GM19397 (cell line): ENCODE results near the gene ARHGAP10.

Source experiments
- ATAC-seq: cut with Tn5 transposase; IDR thresholded peaks from one replicate; pipeline ENCODE4 v1.9.1; 2021; ENCODE audit warnings: mild to moderate bottlenecking, moderate library complexity; ENCODE audit not compliant: unreplicated experiment

Gene ARHGAP10

GRCh38 chr4:148017801-148018200 lies 285.9 kb downstream of the ARHGAP10 start:
- ATAC-seq, result no peak

- no peak for ATAC-seq
Measured at GRCh38 chr4:148021686-148022085, 289.8 kb downstream of the ARHGAP10 start.

GRCh38 chr4:148022975-148023374 lies 291.1 kb downstream of the ARHGAP10 start:
- ATAC-seq, result no peak

GRCh38 chr4:148023512-148024181 lies 291.8 kb downstream of the ARHGAP10 start:
- no peak for ATAC-seq

GRCh38 chr4:148025981-148026380 lies 294.1 kb downstream of the ARHGAP10 start:
- ATAC-seq, result no peak

- no peak for ATAC-seq
Measured at GRCh38 chr4:148027201-148027600, 295.3 kb downstream of the ARHGAP10 start.

GRCh38 chr4:148029781-148030180 lies 297.9 kb downstream of the ARHGAP10 start:
- ATAC-seq, result no peak

GRCh38 chr4:148030193-148030873 lies 298.4 kb downstream of the ARHGAP10 start:
- ATAC-seq, result no peak

GRCh38 chr4:148034813-148035212 lies 302.9 kb downstream of the ARHGAP10 start:
- no peak for ATAC-seq

- ATAC-seq, result no peak
Measured at GRCh38 chr4:148041606-148042329, 309.9 kb downstream of the ARHGAP10 start.

GRCh38 chr4:148044089-148044911 lies 312.4 kb downstream of the ARHGAP10 start:
- no peak for ATAC-seq

- ATAC-seq, result peak; percentile 96
Measured at GRCh38 chr4:148044912-148045352, 313.0 kb downstream of the ARHGAP10 start.

- no peak for ATAC-seq
Measured at GRCh38 chr4:148048598-148048997, 316.7 kb downstream of the ARHGAP10 start.

GRCh38 chr4:148051403-148051802 lies 319.5 kb downstream of the ARHGAP10 start:
- ATAC-seq, result no peak

- no peak for ATAC-seq
Measured at GRCh38 chr4:148052448-148052847, 320.6 kb downstream of the ARHGAP10 start.

- ATAC-seq, result no peak
Measured at GRCh38 chr4:148053298-148054003, 321.6 kb downstream of the ARHGAP10 start.

GRCh38 chr4:148054275-148054674 lies 322.4 kb downstream of the ARHGAP10 start:
- no peak for ATAC-seq

- peak; percentile 21 for ATAC-seq
Measured at GRCh38 chr4:148055844-148056243, 324.0 kb downstream of the ARHGAP10 start.

- ATAC-seq, result peak; percentile 81
Measured at GRCh38 chr4:148056879-148057278, 325.0 kb downstream of the ARHGAP10 start.

GRCh38 chr4:148057516-148057915 lies 325.6 kb downstream of the ARHGAP10 start:
- ATAC-seq, result peak; percentile 49
